ENCODE data around the gene IL17C. TPM values are rescaled to one million over a fixed set of nuclear protein-coding genes. Genes with fewer than 3 reads are reported as not detected.

IL17C gene
- total RNA-seq, 1 donor, result under 0.01 TPM

DNA sequence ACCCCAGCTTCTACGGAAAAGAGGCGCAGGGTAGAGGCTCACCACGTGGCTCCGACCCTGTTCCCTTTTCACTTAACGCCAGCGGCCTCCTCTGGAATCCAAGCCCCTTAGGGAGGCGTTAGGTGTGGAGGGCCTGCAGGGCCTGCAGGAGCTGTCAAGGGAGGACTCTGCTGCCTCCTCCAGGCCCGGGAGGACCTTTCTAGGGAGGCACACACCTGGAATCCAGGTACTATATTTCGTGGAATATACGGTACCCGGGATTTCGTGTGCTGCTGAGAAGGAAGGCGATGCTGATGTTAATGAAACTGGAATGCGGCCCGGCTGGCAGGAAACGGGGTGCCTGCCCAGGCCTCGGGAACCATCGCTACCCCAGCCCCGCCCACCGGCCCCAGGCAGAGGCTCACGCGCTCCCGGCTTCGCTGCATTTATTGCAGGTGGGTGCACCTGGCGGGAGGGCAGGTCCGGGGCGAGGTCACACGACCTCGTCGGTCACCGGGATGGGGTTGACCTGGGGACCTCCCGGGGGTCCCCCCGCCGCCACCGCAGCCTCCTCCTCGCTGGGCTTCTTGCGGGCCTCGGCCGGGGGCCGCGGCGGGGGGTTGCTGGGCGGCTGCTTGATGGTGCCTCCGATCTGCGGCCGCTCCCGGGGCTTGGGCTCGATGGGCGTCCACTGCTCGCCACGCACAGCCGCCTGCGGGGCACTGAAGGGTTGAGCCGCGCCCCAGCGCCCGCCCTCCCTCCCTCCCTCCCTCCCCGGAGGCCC, 4.7 kb downstream of the IL17C start:
- DNase-seq (ENCODE audit: low read depth in 2 of 3, low spot score in 2 of 3), result no peak

DNA sequence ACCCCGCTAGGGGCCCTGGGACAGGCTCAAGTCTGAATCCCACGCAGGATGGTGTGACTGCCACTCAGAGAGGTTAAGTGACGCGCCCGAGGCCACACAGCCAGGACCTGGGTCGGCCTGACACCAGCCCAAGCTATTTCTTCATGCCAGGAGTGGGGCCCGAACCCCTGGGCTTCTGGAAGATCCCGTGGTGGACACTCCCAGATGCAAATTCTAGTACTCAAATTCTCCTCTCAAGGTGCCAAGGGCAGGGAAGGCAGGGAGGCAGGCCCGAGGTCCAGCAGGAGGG, 5.2 kb downstream of the IL17C start:
- DNase-seq (ENCODE audit: low read depth in 2 of 3, low spot score in 2 of 3), result no peak

DNA sequence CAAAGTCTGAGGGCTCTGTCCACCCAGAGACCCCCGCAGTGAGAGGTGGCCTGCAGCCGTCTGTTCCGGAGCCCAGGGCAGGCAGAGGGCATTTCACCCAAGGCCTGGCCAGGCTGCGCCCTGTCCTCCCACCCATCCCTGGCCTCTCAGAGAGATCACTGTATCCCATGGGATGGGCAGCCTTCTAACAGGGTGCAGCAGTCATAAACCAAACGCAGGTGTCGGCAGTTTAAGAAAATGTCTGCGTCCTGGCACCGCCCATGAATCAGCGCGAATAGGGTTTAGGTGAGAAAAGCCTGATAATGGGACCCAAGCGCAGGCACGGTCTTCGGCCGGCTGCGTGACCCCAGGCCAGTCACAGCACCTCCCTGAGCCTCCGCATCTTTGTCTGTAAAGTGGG, 7.1 kb downstream of the IL17C start:
- no peak for DNase-seq (ENCODE audit: low read depth in 2 of 3, low spot score in 2 of 3)

DNA sequence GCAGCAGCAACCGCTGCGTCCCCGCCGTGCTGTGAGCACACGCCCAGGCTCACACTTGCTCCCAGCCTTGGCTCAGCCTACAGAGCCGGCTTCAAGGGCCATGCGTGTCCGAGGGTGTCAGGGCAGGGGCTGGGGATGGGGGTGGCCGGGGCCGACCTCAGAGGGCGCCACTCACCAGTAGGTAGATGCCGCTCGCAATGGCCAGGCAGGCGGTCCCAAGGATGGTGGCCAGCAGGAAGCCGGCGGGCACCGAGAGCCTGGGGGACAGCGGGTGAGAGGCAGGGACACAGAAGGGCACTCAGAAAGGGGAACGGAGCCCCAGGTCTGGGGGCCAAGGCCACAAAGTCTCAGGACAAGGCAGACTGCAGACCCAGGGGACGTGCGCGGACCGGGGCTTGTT, 7.6 kb downstream of the IL17C start:
- no peak for DNase-seq (ENCODE audit: low read depth in 2 of 3, low spot score in 2 of 3)

DNA sequence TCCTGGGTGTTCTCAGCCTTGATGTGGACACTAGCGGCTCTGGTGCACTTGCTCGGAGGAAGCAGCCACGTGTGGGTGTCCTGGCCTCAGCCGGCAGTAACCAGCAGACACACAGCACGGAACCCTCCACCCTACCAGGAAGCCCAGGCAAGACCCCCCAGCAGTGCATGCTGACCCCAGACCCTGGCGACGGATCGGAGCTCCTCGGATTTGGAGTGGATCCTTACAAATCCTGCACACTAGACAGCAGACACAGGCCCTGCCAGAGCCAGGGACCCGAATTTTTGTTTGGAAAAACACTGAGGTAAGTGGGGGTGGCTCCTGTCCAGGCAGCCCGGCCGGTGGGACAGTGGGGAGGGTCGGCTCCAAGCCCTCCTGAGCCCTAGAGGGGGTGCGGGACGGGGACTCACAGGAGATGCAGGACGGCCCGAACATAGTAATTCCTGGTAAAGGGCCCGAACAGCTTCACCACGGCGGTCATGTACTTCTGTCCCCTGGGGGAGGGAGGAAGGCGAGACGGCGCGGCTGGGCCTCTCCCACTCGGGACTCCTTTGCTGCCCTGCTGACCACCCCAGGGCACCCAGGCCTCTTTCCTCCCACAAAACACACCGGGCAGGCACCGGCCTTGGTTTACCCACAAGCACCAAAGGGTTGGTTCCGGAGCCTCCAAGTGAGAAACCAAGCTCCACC, 8.1 kb downstream of the IL17C start:
- no peak for DNase-seq (ENCODE audit: low read depth in 2 of 3, low spot score in 2 of 3)

DNA sequence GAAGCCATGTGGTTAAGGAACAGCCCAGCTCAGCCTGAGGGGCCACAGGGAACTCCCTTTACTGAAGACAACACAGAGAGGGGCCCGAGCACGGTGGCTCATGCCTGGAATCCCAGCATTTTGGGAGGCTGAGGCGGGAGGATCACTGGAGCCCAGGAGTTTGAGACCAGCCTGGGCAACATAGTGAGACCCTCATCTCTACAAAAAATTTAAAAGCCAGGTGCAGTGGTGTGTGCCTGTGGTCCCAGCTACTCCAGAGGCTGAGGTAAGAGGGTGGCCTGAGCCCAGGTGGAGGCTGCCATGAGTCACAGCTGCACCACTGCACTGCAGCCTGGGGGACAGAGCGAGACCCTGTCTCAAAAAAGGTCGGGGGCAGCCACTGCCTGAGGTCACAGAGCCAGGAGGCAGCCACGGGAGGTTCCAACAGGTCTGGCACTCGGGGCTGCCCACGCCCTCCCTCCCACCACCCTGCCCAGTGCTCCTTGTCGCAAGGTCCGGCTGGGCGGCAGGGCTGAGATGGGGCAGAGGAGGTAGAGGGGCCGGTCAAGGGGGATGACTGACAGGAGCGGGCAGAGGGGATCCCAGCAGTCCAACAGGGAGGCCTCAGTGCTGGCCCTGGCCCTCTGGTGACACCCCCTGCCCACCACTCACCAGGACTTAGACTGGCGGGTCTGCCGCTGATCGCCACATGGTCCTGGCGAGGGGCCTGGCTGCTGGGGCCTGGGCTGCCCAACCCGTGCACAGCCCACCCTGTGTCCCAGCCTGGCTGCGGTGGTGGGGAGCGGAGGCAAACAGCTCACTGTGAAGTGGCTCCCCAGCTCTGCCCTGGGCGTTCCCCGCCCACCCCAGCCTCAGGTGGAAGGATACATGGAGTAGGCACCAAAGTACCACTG, 9.1 kb downstream of the IL17C start:
- DNase-seq (ENCODE audit: low read depth in 2 of 3, low spot score in 2 of 3), result no peak

DNA sequence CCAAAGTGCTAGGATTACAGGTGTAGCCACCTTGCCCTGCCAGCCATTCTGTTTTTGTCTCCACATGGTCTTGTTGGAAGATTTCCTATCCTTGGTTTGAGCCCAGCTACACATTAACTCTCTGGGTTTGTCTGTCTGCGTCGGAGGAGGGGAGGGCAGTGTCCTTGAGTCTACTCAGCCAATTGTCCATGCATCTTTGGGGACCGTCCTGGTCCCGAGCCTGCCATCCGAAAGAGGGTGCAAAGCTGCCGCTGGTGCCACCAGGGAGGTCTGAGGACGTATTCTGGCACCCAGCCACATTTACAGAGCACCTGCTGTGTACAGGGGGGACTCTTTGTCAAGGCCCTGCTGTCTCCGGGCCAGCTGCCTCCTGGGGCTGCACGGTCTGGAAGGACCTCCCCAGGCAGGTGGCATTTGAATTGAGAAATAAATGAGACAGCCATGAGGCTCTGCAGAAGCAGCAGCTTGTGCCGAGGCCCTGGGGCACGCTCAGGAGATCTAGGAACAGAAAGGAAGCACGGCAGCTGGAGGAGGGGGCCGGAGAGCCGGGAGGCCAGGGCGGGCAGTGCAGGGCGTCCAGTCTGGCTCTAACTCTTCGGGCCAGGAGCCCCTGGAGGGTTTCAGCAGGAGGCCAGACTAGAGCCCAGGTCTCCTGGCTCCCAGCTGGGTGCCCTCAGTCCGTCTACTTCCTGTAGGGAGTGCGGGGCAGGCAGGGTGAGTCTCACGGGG, 11.0 kb downstream of the IL17C start:
- no peak for DNase-seq (ENCODE audit: low read depth in 2 of 3, low spot score in 2 of 3)

DNA sequence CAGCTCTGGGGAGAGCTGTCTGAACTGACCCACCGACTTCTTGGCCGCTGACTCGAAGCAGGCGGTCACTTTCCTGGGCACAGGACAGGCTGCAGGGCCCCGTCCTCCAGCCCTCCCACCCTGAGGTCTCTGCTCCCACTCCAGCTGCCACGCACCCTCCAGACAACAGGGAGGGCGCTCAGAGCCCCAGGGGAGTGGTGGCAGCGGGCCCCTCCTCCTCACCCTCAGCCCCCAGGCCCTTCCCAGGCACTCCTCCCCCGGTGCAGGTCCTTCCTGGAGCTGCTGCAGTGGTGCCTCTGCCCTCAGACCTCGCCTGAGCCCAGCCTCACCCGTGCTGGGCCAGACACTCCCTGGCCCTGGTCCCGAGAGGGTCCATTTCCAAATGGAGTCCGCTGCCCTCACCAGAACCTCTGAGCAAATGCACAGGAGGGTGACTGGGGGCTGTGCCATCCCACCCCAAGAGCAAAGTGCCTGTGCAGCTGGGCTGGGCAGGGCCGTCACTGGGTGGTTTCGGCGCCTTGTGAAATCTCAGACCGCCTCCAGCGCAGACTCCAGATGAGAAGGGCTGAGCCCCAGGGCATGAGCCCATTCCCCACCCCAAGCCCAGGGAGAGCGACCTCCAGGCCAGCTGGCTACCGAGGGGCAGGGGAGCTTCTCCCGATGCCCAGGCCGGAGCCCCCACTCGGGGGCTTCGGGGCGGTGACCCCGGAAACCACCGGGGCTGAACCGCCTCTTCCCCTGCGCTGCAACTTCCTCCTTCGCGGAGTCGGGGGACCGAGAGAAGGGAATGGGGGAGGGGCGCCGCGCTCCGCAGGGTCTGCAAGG, 11.8 kb downstream of the IL17C start:
- peak in 1 of 3 donors; percentile 56 for DNase-seq (ENCODE audit: low read depth in 2 of 3, low spot score in 2 of 3)

DNA sequence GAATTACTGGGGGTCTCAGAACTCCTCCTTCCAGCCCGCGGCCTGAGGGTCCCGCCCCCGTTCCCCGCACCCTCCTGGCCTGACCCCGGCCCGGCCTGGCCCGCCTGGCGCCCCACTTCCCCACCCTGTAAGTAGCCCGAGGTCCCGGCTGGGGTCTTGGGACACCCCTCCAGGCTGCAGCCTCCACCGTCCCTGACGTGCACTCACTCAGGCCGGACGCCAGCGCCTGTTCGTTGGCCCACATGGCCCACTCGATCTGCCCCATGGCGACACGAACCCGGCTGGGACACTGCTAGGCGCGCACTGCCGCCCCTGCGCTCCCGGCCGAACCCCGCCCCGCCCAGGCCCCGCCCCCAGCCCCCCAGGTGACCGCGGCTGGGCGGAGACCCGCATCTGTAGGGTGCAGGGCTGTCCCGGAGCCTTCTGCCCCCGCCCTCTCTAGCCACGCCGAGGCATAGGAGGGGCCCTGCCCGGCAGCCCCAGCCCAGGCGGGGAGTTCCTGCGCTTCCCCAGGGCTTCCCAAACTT, 12.4 kb downstream of the IL17C start, which contains the start of gene CYBA:
Gene CYBA (minus strand): TSS at position 305 of the 527 bp plus-strand sequence. CDS start 40 bp downstream, at position 265.
- DNase-seq (ENCODE audit: low read depth in 2 of 3, low spot score in 2 of 3), result peak in 2 of 3 donors; percentile 68 to 74

DNA sequence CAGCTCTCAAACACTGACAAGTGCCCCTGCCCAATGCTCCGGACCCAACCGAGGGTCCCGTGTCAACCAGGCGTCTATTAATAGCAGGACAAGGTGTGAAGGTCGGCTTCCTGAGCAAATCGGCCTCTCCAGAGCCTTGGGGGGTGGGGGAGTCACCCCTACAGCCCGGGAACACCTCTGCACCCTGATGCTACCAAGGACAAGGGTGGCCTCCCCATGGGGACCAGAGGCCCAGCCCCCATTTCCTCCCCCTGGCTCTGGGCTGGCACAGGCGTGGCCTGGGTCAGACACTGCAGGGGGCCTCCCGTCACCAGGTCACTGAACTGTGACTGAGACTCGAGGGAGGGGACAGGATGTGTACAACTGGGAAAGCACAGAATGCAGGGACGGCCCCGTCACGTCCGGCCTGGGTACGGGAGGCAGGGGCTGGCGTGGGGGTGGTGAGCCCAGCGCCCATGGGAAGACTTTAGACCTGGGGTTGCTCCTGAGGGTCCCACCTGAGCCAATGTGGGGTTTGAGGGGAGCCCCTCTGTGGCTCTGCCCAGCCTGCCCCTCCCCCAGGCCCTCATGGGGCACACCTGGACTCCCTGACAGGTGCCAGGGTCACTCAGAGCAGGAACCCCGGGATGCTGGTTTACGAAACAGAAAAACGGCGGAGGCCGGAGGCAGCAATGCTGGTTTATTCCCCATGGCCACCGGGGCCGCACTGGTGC, 13.1 kb downstream of the IL17C start:
- peak in 2 of 3 donors; percentile 54 to 56 for DNase-seq (ENCODE audit: low read depth in 2 of 3, low spot score in 2 of 3)

DNA sequence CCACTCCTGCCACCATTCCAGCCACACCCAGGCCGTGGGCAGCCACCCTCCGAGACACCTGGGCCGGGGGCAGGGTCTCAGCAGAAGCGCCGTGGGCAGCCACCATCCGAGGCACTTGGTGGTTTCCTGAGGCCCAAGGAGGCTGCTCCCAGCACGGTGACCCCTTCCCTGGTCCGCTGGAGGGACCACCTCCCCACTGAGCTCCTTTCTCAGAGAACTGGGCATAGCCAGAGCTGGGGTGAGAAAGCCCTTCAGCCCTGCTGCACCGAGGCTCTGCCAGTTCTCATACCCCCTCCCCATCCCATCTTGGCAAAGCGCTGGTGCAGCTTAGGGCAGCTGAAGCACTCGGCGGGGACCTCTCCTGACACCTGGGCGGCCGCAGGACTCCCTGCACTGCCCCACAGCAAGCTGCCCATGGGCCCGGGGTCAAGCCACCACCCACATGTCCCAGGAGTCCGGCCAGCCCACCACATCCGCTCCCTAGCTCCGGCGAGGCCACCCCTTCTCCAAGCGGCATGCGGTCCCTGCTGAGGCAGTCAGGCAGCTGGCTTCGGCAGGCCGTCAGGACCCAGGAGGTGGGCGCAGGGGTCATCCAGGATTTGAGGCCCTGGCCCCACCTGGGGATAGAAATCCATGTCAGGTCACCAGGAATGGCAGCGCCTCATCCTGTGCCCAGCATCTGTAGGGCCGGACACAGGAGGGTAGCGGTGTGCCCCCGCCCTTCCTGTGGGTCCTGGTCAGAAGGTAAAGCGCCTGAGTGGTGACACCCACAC, 13.8 kb downstream of the IL17C start:
- no peak for DNase-seq (ENCODE audit: low read depth in 2 of 3, low spot score in 2 of 3)

DNA sequence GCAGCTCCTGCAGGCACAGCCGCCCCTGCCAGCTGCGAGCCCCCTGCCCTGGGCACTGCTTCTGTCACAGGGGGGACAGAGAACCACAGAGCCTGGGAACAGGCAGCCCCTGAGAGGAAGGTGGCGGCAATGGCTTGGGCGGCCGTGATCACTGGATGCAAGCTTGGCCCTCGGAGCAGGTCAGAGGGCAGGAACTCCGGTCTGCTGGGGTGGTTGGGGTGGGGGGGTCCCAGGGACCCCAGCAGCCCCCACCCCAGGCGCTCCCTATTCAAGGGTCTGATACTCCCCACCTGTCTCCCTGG, 14.3 kb downstream of the IL17C start:
- no peak for DNase-seq (ENCODE audit: low read depth in 2 of 3, low spot score in 2 of 3)

DNA sequence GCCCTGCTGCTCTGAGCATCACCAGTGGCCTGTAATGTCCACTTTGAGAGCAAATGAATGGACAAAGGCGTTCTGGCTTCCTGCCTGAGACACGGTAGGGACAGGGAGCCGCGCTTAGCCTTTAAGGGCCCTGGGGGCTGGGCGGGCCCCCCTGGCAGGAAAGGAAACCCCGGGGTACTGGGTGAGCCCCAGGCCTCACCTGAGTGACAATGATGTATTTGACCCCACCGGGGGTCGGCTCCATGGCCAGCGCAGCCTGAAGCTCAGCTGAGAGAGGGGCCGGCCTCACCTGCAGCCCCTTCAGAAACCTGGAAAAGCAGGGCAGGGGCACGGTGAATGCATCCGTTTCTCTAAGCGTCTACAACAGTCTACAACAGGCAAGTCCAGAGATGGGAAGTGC, 14.7 kb downstream of the IL17C start:
- DNase-seq (ENCODE audit: low read depth in 2 of 3, low spot score in 2 of 3), result no peak

DNA sequence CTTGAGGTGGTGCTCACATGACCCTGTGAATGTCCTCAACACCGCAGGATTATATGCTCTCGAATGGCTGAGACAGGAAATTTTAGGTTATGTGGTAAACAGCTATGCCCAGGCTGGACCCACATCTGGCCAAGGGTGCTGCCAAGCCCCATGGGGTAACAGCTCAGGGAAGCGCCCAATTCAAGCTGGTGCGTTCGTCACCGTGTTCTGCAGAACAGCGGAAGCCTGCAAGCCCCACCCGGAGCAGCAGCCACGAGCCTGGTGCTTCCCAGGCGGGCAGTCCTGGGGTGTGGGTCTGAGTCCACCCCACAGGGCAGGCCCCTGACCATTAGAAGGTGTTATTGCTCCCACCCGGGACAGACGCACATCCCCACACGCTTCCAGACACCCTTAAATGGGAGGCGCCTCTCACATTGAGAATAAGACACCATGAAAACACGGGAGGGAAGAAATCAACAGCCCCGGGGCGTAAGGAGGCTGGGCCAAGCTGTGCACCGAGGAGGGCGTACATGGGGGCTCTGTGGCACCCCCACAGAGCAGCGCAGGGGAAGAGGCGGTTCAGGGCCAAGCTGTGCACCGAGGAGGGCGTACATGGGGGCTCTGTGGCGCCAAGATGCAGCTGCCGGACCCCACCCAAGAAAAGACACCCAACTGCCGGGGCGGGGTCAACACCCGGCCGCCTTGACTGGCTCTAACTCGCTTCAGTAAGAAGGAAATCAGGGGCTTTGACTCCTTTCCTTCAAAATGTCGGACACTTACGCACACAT, 15.4 kb downstream of the IL17C start:
- no peak for DNase-seq (ENCODE audit: low read depth in 2 of 3, low spot score in 2 of 3)

DNA sequence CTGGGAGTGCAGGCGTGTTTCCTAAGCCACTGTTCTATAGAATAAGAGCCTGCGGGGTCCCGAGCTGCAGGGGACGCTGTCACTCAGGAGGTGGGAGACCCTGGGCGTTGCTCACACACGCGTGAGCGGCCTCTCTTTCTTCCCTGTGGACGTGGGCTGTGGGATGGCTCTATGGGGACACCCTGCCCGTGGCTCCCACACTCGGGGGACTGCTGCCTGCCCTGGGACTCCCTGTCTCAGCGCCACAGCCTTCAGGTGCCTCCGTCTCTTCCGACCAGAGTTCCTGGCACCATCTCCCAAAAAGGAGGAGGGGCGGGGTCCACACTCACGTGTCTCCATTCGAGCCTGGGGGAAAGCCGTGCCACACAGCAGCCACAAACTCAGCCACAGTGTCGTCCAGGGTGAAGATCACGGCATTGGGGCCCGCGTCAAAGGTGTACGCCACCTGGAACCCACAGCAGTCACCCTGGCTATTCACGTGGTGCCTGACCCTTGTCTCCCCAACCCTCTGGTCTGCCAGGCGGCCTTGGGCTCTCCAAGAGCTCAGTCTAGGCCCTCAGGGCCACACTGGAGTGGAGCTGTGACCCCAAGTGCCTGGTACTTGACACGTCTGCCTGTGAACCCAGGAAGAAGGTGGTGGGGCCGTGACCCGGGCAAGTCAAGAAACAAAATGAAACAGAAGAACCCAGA, 16.1 kb downstream of the IL17C start:
- DNase-seq (ENCODE audit: low read depth in 2 of 3, low spot score in 2 of 3), result no peak

DNA sequence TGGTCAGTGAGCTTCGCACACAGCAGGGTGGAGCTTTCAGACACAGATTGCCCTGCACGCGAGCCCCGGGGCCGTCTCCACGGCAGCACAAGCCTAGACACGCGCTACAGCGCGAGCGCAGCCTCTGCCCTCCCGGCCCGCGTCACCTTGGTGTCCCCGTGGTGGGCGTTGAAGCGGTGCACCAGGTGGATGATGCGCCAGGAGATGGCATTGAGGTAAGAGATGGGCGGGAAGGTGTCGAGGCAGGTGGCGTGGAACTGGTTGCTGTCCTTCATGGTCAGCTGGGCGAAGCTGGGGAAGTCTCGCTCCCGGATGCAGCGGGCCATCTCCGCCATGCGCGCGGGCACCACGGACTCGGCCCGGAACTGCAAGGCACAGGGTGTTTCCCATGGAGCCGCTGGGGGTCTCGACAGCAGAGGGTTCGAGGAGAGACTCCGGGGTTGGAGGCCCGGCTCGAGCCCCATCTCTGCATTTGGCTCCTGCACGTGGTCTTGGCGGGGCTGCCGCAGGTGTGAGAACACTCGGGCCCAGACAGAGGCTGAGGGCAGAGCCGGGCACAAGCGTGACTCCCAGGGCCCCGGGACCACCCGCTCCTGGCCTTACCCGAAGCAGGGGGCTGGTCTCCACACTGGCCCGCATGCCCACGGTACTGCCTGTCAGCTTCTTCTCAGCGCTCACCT, 16.8 kb downstream of the IL17C start:
- no peak for DNase-seq (ENCODE audit: low read depth in 2 of 3, low spot score in 2 of 3)
